ENCODE measurements around the gene CDS1.
"Not testable (repeated sequence)": the region's sequence is repeated elsewhere in the genome, so short reads cannot be mapped to it uniquely, and the experiment has no call there.

The CDS1 gene

GRCh38 chr4:84582988-84583875 lies at the start of gene CDS1:
Gene CDS1 (plus strand): TSS chr4:84583127. CDS start chr4:84583402, 275 bp downstream.
- DNase-seq = peak in 24 of 51 donors; percentile 1 to 89 (median 30)

- no peak for DNase-seq
These were observed 47.0 kb upstream of the CDS1 start for GRCh38 chr4:84535901-84536300.

GRCh38 chr4:84545093-84545492 lies 37.8 kb upstream of the CDS1 start:
- DNase-seq = no peak

- no peak for DNase-seq
These were observed 35.7 kb upstream of the CDS1 start for GRCh38 chr4:84547211-84547610.

- DNase-seq = not testable (repeated sequence)
These were observed 33.7 kb upstream of the CDS1 start for GRCh38 chr4:84549191-84549590.

GRCh38 chr4:84562156-84562555 lies 20.8 kb upstream of the CDS1 start:
- DNase-seq = no peak

- DNase-seq = no peak
These were observed 19.9 kb upstream of the CDS1 start for GRCh38 chr4:84563002-84563401.

GRCh38 chr4:84565951-84566350 lies 17.0 kb upstream of the CDS1 start:
- DNase-seq = no peak

GRCh38 chr4:84568496-84568895 lies 14.4 kb upstream of the CDS1 start:
- no peak for DNase-seq

- DNase-seq = no peak
These were observed 13.9 kb upstream of the CDS1 start for GRCh38 chr4:84569009-84569408.

GRCh38 chr4:84573385-84574068 lies 9.4 kb upstream of the CDS1 start:
- DNase-seq = no peak

GRCh38 chr4:84574069-84574720 lies 8.7 kb upstream of the CDS1 start:
- no peak for DNase-seq

GRCh38 chr4:84578540-84579402 lies 4.2 kb upstream of the CDS1 start:
- peak in 11 of 51 donors; percentile 4 to 34 (median 14) for DNase-seq

GRCh38 chr4:84579403-84579776 lies 3.5 kb upstream of the CDS1 start:
- DNase-seq = peak in 5 of 51 donors; percentile 1 to 16 (median 2)

- peak in 50 of 51 donors; percentile 33 to 94 (median 83) for DNase-seq
These were observed 482 bp upstream of the CDS1 start for GRCh38 chr4:84582302-84582987.

- DNase-seq = no peak
These were observed 1.0 kb downstream of the CDS1 start for GRCh38 chr4:84583876-84584380.

- DNase-seq = no peak
These were observed 2.3 kb downstream of the CDS1 start for GRCh38 chr4:84585251-84585650.

GRCh38 chr4:84594724-84595123 lies 11.8 kb downstream of the CDS1 start:
- no peak for DNase-seq

GRCh38 chr4:84596826-84597225 lies 13.9 kb downstream of the CDS1 start:
- no peak for DNase-seq

- DNase-seq = no peak
These were observed 14.5 kb downstream of the CDS1 start for GRCh38 chr4:84597450-84597849.

Measured in hypothalamus (tissue), 51 donors.